HCT116 (cell line): ENCODE data around the gene UBN1. TPM values are rescaled to one million over a fixed set of nuclear protein-coding genes. Genes with fewer than 3 reads are reported as not detected.

Source experiments
- ATAC-seq: fragments of 200-7000 bp; cut with Tn5 transposase; 2 replicates; pipeline ENCODE4 v1.9.1; 2020; ENCODE audit warnings: mild to moderate bottlenecking, moderate library complexity
- BruUV-seq: library from RNA; stranded (reverse); fragments of 400-500 nt; replicated peaks from 2 replicates; lab custom pipeline; 2021; lab: Mats Ljungman, UMichigan
- CTCF ChIA-PET: fragments of 300-600 bp; sonication (Branson Sonifier 250); formaldehyde crosslinking; loops from one replicate; lab custom pipeline; 2021; ENCODE audit warnings: antibody characterized with exemption; lab: Charles Lee
- POLR2A ChIA-PET: fragments of 300-600, 350-600 bp; sonication (Branson Sonifier 250); formaldehyde crosslinking; loops from one replicate; lab custom pipeline; 2021; ENCODE audit warnings: antibody characterized with exemption; lab: Charles Lee
- RAD21 ChIA-PET, 2 experiments: fragments of 300-600 bp; sonication (Branson Sonifier 250); formaldehyde crosslinking; loops; one replicate each; lab custom pipeline; 2023; ENCODE audit warnings: low total read pairs in 2 of 2; ENCODE audit not compliant: uncharacterized antibody in 2 of 2, unreplicated experiment in 2 of 2, low non-redundant PET in 1 of 2; lab: Charles Lee
- DNase-seq: peaks from one replicate; pipeline ENCODE4 v3.0.0-alpha.2; 2010; ENCODE audit warnings: low read depth, low spot score
- H2AFZ ChIP-seq: fragments of 200-600 bp; shearing (Covaris generic), sonication (generic); 2 replicates; pipeline ENCODE4 v1.6.1; 2017; ENCODE audit warnings: low read depth, mixed run types, mixed read lengths, antibody characterized with exemption, low read length; ENCODE audit not compliant: poor library complexity, severe bottlenecking
- H3K27ac ChIP-seq: 2 replicates; pipeline ENCODE4 v1.5.1; 2012; ENCODE audit warnings: low read depth, low read length
- H3K27me3 ChIP-seq: fragments of 200-600 bp; sonication (generic); 2 replicates; pipeline ENCODE4 v1.6.1; 2016; ENCODE audit warnings: mixed run types, low read length, mixed read lengths; ENCODE audit not compliant: insufficient read depth
- H3K36me3 ChIP-seq, 2 experiments: fragments of 200-500 bp in 1 of 2; fragments of 200-600 bp in 1 of 2; sonication (Bioruptor generic) in 1 of 2; sonication (generic) in 1 of 2; 2 replicates each; pipeline versions ENCODE4 v1.5.1 to v1.6.1; 2014 to 2016; ENCODE audit warnings: low read length in 2 of 2, inconsistent platforms in 1 of 2, mixed read lengths in 1 of 2, mixed run types in 1 of 2; ENCODE audit not compliant: insufficient read depth in 2 of 2, control insufficient read depth in 1 of 2
- H3K4me1 ChIP-seq, 2 experiments: fragments of 200-600 bp in 1 of 2; sonication (generic) in 1 of 2; 2 replicates each; pipeline versions ENCODE4 v1.5.1 to v1.6.1; 2012 to 2017; ENCODE audit warnings: low read length in 2 of 2, inconsistent platforms in 1 of 2, mild to moderate bottlenecking in 1 of 2, mixed read lengths in 1 of 2, mixed run types in 1 of 2, moderate library complexity in 1 of 2; ENCODE audit not compliant: insufficient read depth in 2 of 2, control insufficient read depth in 1 of 2
- H3K4me2 ChIP-seq: fragments of 200-600 bp; sonication (generic); 2 replicates; pipeline ENCODE4 v1.6.1; 2017; ENCODE audit warnings: mixed run types, low read length, mixed read lengths
- H3K4me3 ChIP-seq, 2 experiments: fragments of 200-600 bp in 1 of 2; sonication (generic) in 1 of 2; replicated peaks in 1 of 2; 2 replicates each; pipeline ENCODE4 v1.5.1; 2011 to 2016; ENCODE audit warnings: low read length in 2 of 2, control low read depth in 1 of 2, low read depth in 1 of 2, mild to moderate bottlenecking in 1 of 2, mixed read lengths in 1 of 2, mixed run types in 1 of 2
- H3K79me2 ChIP-seq: fragments of 200-600 bp; sonication (generic); 2 replicates; pipeline ENCODE4 v1.6.1; 2017; ENCODE audit warnings: mild to moderate bottlenecking, mixed run types, low read length, moderate library complexity, mixed read lengths; ENCODE audit not compliant: insufficient read depth
- H3K9ac ChIP-seq: fragments of 200-600 bp; sonication (generic); 2 replicates; pipeline ENCODE4 v1.6.1; 2016; ENCODE audit warnings: low read length, mixed read lengths
- H3K9me2 ChIP-seq: fragments of 200-600 bp; sonication (generic), shearing (Covaris generic); 2 replicates; pipeline ENCODE4 v1.6.1; 2017; ENCODE audit warnings: mixed run types, mild to moderate bottlenecking, moderate library complexity; ENCODE audit not compliant: insufficient read depth
- H3K9me3 ChIP-seq, 2 experiments: fragments of 200-500 bp in 1 of 2; fragments of 200-600 bp in 1 of 2; sonication (Bioruptor generic) in 1 of 2; sonication (generic) in 1 of 2; 2 replicates each; pipeline ENCODE4 v1.6.1; 2014 to 2017; ENCODE audit warnings: low read length in 2 of 2, mixed read lengths in 2 of 2, inconsistent platforms in 1 of 2, low read depth in 1 of 2, mild to moderate bottlenecking in 1 of 2, mixed run types in 1 of 2, moderate library complexity in 1 of 2; ENCODE audit not compliant: control insufficient read depth in 1 of 2, insufficient read depth in 1 of 2
- H4K20me1 ChIP-seq: fragments of 200-600 bp; sonication (generic), shearing (Covaris generic); 2 replicates; pipeline ENCODE4 v1.6.1; 2017; ENCODE audit warnings: mixed run types, mild to moderate bottlenecking, moderate library complexity; ENCODE audit not compliant: insufficient read depth
- CBX3 ChIP-seq: IDR thresholded peaks from 2 replicates; pipeline ENCODE4 v1.6.1; 2012; ENCODE audit warnings: low read depth
- FOSL1 ChIP-seq: IDR thresholded peaks from 2 replicates; pipeline ENCODE4 v1.6.1; 2012; ENCODE audit warnings: low read depth
- JUND ChIP-seq: IDR thresholded peaks from 2 replicates; pipeline ENCODE4 v1.6.1; 2012
- MAX ChIP-seq: IDR thresholded peaks from 2 replicates; pipeline ENCODE4 v1.6.1; 2012
- REST ChIP-seq: IDR thresholded peaks from 2 replicates; pipeline ENCODE4 v1.6.1; 2012; ENCODE audit warnings: low read depth
- SIN3A ChIP-seq: IDR thresholded peaks from 2 replicates; pipeline ENCODE4 v1.6.1; 2012; ENCODE audit warnings: low read depth
- ZFX ChIP-seq: fragments of 450-650 bp; IDR thresholded peaks from 2 replicates; pipeline ENCODE4 v1.6.1; 2017
- intact Hi-C: fragments of 100-400 bp; cut with micrococcal nuclease; formaldehyde crosslinking; loops from 2 replicates; pipeline ENCODE4 v1.10.0; 2022
- total RNA-seq: library from RNA; stranded (reverse); gene quantifications from one replicate; pipeline ENCODE4 v1.2.1, GENCODE V29; 2021; ENCODE audit not compliant: unreplicated experiment
- TF ChIP-seq, protein P1 (sequence below), 3 experiments: fragments of 200-600 bp in 1 of 3; sonication (generic) in 1 of 3; IDR thresholded peaks in 2 of 3; conservative IDR thresholded peaks in 1 of 3; 2 replicates each; pipeline ENCODE4 v1.5.1; 2012 to 2017; ENCODE audit warnings: low read depth in 2 of 3, low read length in 2 of 3, antibody characterized with exemption in 1 of 3, borderline replicate concordance in 1 of 3, control low read depth in 1 of 3, mild to moderate bottlenecking in 1 of 3, mixed read lengths in 1 of 3, mixed run types in 1 of 3, moderate library complexity in 1 of 3; ENCODE audit not compliant: insufficient read depth in 1 of 3

The UBN1 gene
- total RNA-seq, 1 experiment from 2014 or later = 31.9 TPM

DNA sequence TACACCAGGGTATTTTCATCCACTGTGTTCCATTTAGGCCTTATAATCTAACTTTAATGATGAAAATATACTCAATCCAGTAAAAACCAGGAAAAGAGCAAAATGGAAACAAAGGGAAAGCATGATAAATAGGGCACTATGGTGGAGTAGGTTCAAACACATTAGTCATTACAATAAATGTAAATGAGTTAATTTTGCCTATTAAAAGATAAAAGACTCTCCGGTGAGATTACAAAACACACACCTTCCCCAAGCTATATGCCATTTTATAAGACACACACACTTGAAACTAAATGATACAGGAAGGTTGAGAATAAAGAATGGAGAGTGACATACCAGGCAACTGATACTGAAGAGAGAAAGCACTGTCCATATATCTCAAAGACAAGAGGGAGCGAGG is 79.6 kb downstream of the UBN1 start:
- Histone ChIP-seq H3K36me3 (peaks cover 0 to 13% of the 10 kb centered on the region in 2 experiments; a peak in 1 of 4 replicates), H4K20me1 (no peaks in the 10 kb centered on the region), H3K4me1 (peaks cover 7 to 22% of the 10 kb centered on the region in 2 experiments; a peak in 3 of 4 replicates), H3K9ac (no peak overlapping the region), H3K9me2 (no peaks in the 10 kb centered on the region), H3K4me3 (no peak overlapping the region), H3K79me2 (no peaks in the 10 kb centered on the region; the same call in 1 of the 2 replicates), H3K4me2 (no peak overlapping the region), H3K27me3 (no peaks in the 10 kb centered on the region), H2AFZ (no peak overlapping the region), H3K9me3 (peaks cover 4 to 13% of the 10 kb centered on the region in 2 experiments; a peak in 2 of 4 replicates), H3K27ac (no peak overlapping the region)
- no peak for DNase-seq
- TF ChIP-seq ZFX (no peak), CBX3 (0 out of 2 replicates have a peak, but pooled peaks have one; percentile 10), SIN3A (no peak), MAX (no peak)
- BruUV-seq = no TSS peak
- ChIA-PET POLR2A (no interaction called here), CTCF (no interaction called here), RAD21 (interaction anchor here in 1 of 2 experiments (0.7 kb wide), 1 partner anchor 42 kb away, joined by 3 read pairs; no protein-coding TSS in a partner anchor)
- no peak for ATAC-seq
- intact Hi-C loops = no loop called here

GRCh38 chr16:4927661-4928060 is 80.4 kb downstream of the UBN1 start:
- TF ChIP-seq FOSL1 (no peak), MAX (no peak), REST (no peak), JUND (no peak)
- TF ChIP-seq, protein P1, sequence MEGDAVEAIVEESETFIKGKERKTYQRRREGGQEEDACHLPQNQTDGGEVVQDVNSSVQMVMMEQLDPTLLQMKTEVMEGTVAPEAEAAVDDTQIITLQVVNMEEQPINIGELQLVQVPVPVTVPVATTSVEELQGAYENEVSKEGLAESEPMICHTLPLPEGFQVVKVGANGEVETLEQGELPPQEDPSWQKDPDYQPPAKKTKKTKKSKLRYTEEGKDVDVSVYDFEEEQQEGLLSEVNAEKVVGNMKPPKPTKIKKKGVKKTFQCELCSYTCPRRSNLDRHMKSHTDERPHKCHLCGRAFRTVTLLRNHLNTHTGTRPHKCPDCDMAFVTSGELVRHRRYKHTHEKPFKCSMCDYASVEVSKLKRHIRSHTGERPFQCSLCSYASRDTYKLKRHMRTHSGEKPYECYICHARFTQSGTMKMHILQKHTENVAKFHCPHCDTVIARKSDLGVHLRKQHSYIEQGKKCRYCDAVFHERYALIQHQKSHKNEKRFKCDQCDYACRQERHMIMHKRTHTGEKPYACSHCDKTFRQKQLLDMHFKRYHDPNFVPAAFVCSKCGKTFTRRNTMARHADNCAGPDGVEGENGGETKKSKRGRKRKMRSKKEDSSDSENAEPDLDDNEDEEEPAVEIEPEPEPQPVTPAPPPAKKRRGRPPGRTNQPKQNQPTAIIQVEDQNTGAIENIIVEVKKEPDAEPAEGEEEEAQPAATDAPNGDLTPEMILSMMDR (IDR thresholded peaks at IDR 0.05 in 2 of 3, conservative IDR thresholded peaks at IDR 0.05 in 1 of 3; ENCODE audit: borderline replicate concordance in 1 of 3, insufficient read depth in 1 of 3, low read depth in 2 of 3, low read length in 2 of 3) = no peak
- no peaks in the 10 kb centered on the region for H4K20me1 ChIP-seq
- ChIA-PET RAD21 (no interaction called here), CTCF (no interaction called here), POLR2A (no interaction called here)
- no peak overlapping the region for H3K4me3 ChIP-seq
- no peaks in the 10 kb centered on the region for H3K9me2 ChIP-seq
- H3K9ac ChIP-seq = no peak overlapping the region
- no TSS peak for BruUV-seq
- H3K4me2 ChIP-seq = no peak overlapping the region
- no peaks in the 10 kb centered on the region; the same call in 1 of the 2 replicates for H3K79me2 ChIP-seq
- intact Hi-C loops = no loop called here
- H3K36me3 ChIP-seq = peaks cover 0 to 13% of the 10 kb centered on the region in 2 experiments; a peak in 1 of 4 replicates
- no peak overlapping the region for H3K27ac ChIP-seq
- H3K27me3 ChIP-seq = no peaks in the 10 kb centered on the region
- H3K9me3 ChIP-seq = peaks cover 4 to 13% of the 10 kb centered on the region in 2 experiments; a peak in 2 of 4 replicates
- no peak overlapping the region for H2AFZ ChIP-seq
- no peak for DNase-seq
- H3K4me1 ChIP-seq = peaks cover 7 to 22% of the 10 kb centered on the region in 2 experiments; a peak in 3 of 4 replicates
- ATAC-seq = no peak
